VCaP (cell line): ENCODE data around the gene IFT20.

Source experiments
- H3K27ac ChIP-seq: fragments of 450-650 bp; 2 replicates; pipeline ENCODE4 v1.5.1; 2017
- TF ChIP-seq, protein P1 (sequence below): fragments of 450-650 bp; conservative IDR thresholded peaks from 2 replicates; pipeline ENCODE4 v1.5.1; 2017; ENCODE audit warnings: mild to moderate bottlenecking, moderate library complexity

IFT20 gene

DNA sequence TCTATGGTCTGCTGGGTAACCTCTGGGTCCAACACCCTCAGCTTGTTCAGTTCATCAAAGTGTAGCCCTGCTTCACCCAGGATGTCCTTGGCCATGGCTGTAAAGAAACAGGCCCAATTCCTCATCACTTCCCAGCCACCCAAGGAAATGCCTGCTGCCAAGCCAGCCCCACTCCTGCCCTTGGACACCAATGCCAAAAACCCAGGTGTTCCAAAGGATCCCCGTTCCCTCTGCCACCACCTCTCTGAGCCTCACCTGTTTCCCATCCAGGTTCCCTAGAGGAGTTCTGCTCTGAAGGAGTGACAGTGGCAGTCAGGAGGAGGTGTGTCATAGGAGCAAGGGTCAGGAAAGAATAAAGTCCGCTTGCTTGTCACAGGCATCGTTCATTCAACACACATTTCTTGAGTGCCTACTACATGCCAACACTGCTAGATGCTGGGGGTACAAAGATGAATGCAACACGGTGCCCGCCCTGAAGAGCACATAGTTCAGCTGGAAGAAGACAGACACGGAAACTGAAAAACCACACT lies 3.3 kb downstream of the IFT20 start:
- no peak overlapping the region for H3K27ac ChIP-seq
- TF ChIP-seq, protein P1, sequence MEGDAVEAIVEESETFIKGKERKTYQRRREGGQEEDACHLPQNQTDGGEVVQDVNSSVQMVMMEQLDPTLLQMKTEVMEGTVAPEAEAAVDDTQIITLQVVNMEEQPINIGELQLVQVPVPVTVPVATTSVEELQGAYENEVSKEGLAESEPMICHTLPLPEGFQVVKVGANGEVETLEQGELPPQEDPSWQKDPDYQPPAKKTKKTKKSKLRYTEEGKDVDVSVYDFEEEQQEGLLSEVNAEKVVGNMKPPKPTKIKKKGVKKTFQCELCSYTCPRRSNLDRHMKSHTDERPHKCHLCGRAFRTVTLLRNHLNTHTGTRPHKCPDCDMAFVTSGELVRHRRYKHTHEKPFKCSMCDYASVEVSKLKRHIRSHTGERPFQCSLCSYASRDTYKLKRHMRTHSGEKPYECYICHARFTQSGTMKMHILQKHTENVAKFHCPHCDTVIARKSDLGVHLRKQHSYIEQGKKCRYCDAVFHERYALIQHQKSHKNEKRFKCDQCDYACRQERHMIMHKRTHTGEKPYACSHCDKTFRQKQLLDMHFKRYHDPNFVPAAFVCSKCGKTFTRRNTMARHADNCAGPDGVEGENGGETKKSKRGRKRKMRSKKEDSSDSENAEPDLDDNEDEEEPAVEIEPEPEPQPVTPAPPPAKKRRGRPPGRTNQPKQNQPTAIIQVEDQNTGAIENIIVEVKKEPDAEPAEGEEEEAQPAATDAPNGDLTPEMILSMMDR = no peak

DNA sequence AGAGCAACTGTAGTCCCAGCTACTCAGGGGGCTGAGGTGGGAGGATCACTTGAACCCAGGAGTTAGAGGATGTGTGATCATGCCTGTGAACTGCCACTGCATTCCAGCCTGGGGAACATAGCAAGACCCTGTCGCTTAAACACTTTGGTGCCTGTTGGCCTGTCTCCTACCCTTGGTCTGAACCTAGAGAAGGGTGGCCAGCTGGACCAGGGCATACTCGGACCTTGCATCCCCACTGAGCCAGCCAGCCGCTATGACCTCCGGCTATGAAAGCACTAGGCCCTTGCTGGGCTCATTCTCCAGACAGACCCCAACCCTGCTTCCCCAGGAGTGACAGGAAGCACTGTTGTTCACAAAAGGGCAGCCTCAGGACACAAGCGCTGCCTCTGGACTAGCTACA lies 4.6 kb downstream of the IFT20 start:
- H3K27ac ChIP-seq = no peak overlapping the region
- TF ChIP-seq, protein P1 = no peak

DNA sequence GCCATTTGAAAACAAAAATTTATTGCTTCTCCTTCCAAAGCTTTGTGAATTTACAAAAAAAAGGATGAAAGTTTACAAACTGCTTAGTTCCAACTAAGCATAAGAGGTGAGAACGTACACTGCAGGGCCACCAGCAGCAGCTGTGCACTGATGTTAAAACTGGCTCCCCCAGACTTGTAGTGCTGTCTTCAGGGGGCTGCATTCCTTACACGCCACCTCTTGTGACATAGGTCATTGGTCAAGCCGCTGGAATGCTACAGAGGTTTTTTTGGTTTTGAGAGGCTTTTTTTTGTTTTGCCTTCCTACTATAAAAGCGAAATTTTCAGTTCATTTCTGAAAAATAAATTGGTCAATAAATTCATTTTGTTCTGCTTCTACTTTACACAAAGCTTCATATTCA lies 6.9 kb downstream of the IFT20 start:
- H3K27ac ChIP-seq = peak overlapping the region; percentile 88
- TF ChIP-seq, protein P1 = no peak

DNA sequence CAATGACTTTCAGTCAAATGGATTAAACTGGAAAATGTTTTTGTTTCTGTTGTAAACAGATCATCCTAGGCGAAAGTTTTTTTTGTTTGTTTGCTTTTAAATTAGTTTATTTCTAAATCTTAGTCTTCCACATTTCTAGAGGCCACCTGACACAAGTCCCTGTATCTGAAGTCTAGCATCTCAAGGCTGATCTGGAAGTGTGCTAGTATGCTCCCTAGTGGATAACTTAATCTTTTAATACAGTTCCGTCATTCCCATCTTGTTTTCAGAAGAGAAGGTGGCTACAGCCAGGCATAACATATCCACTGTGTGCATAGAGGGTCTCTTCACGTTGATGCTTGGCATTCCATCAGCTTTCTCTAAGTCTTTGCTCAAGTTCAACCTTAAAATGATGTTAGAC lies 7.6 kb downstream of the IFT20 start:
- H3K27ac ChIP-seq = peak overlapping the region; percentile 88
- TF ChIP-seq, protein P1 = peak; percentile 45

DNA sequence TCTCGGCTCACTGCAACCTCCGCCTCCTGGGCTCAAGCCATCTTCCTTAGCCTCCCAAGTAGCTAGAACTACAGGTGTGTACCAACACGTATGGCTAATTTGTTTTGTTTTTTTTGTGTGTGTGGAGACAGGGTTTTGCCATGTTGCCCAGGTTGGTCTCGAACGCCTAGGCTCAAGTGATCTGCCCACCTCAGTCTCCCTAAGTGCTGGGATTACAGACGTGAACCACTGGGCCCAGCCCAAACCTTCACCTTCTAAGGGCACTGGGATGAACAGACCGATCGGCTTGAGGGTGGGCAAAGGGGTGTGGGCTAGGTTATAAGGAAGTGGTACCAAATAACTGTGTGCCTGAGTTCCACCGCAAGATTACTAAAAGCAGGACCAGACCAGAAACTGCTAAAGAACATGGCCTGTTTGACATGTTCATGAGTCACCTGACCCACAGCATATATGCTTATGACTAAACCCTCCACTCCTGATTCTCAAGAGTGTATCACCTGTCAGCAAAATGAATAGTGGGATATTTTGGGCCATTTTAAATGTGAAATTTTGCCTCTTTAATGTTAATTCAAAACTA lies 8.2 kb downstream of the IFT20 start:
- peak overlapping the region; percentile 88 for H3K27ac ChIP-seq
- TF ChIP-seq, protein P1 = no peak

DNA sequence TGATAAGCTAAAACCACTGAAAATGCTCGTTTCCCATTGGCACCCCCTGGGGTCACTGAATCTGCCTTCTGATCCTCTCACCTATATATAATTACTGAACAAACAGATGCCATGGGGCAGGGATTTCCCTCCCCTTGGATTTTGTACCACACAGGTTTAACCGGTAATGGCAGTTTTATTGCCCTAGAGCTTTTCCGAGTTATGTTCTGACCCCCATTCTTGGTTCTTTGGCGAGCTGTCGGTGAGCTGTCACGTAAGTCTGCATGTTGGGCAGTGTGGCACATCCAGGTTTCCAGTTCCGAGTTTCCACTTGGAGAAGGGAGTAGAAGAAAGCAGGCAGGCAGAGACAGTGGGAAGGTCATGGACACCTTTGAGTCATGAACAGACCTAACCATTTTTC lies 9.2 kb downstream of the IFT20 start:
- peak overlapping the region; percentile 88 for H3K27ac ChIP-seq
- TF ChIP-seq, protein P1 = no peak

DNA sequence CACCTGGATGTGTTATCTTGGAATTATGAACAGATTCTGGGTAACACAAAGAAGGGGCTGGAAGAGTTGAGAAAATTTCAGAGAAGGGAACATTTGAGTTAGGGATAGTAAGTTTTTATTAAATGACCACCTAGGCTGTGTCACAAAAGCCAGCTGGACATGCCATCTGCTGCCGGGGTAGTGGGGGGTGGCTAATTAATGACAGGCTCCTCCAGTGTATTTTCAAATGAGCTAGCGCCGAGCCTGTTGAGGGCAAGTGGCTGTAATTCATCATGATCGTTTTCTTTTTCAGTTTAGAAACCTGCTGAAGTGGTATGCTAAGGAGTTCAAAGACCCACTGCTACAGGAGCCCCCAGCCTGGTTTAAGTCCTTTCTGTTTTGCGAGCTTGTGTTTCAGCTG lies 10.1 kb downstream of the IFT20 start:
- H3K27ac ChIP-seq = peak overlapping the region; percentile 88
- TF ChIP-seq, protein P1 = no peak
